SK-N-SH (cell line): ENCODE results near the gene HOXA6. TPM values are rescaled to one million over a fixed set of nuclear protein-coding genes. Genes with fewer than 3 reads are reported as not detected.

Experiments used
- CTCF ChIA-PET: fragments of 300-600, 350-600 bp; formaldehyde crosslinking; extraction: SDS; loops from one replicate; lab custom pipeline; 2021; lab: Yijun Ruan, JAX
- POLR2A ChIA-PET: fragments of 350-600 bp; sonication (Branson Sonifier 250); formaldehyde crosslinking; extraction: SDS; loops from one replicate; lab custom pipeline; 2020; ENCODE audit warnings: antibody characterized with exemption, inconsistent platforms; lab: Yijun Ruan, JAX
- DNase-seq: peaks from one replicate; pipeline ENCODE4 v3.0.0; 2012
- H2AFZ ChIP-seq: fragments of 200-600 bp; sonication (generic); 2 replicates; pipeline ENCODE4 v1.8.1; 2016; ENCODE audit warnings: antibody characterized with exemption, mild to moderate bottlenecking, low read depth
- H3F3A ChIP-seq: fragments of 200-600 bp; sonication (generic); replicated peaks from 2 replicates; pipeline ENCODE3; 2016; ENCODE audit warnings: antibody characterized with exemption, mild to moderate bottlenecking; ENCODE audit not compliant: insufficient read depth
- H3K27ac ChIP-seq, 2 experiments: fragments of 200-500 bp in 1 of 2; fragments of 200-600 bp in 1 of 2; sonication (Bioruptor generic) in 1 of 2; sonication (generic), shearing (Covaris generic) in 1 of 2; 2 replicates each; pipeline versions ENCODE4 v1.5.1 to v1.6.1; 2014 to 2016; ENCODE audit warnings: low read depth in 2 of 2, inconsistent platforms in 1 of 2, low read length in 1 of 2, mild to moderate bottlenecking in 1 of 2, mixed read lengths in 1 of 2
- H3K27me3 ChIP-seq: fragments of 200-600 bp; sonication (generic), shearing (Covaris generic); 2 replicates; pipeline ENCODE4 v1.6.1; 2016; ENCODE audit warnings: mixed run types; ENCODE audit not compliant: insufficient read depth
- H3K36me3 ChIP-seq, 2 experiments: fragments of 200-500 bp in 1 of 2; fragments of 200-600 bp in 1 of 2; sonication (Bioruptor generic) in 1 of 2; sonication (generic) in 1 of 2; replicated peaks in 1 of 2; 2 replicates each; pipeline versions ENCODE3 to v1.5.1; 2014 to 2016; ENCODE audit warnings: low read length in 1 of 2, mild to moderate bottlenecking in 1 of 2; ENCODE audit not compliant: insufficient read depth in 2 of 2, control insufficient read depth in 1 of 2
- H3K4me1 ChIP-seq, 2 experiments: fragments of 200-500 bp in 1 of 2; fragments of 200-600 bp in 1 of 2; sonication (Bioruptor generic) in 1 of 2; sonication (generic), shearing (Covaris generic) in 1 of 2; 2 replicates each; pipeline versions ENCODE4 v1.5.1 to v1.6.1; 2014 to 2016; ENCODE audit warnings: low read depth in 1 of 2, low read length in 1 of 2, mixed run types in 1 of 2; ENCODE audit not compliant: insufficient read depth in 2 of 2, control insufficient read depth in 1 of 2
- H3K4me2 ChIP-seq: fragments of 200-600 bp; sonication (generic), shearing (Covaris generic); 2 replicates; pipeline ENCODE4 v1.6.1; 2017; ENCODE audit warnings: mixed run types
- H3K4me3 ChIP-seq, 2 experiments: fragments of 200-500 bp in 1 of 2; fragments of 200-600 bp in 1 of 2; sonication (Bioruptor generic) in 1 of 2; sonication (generic), shearing (Covaris generic) in 1 of 2; 2 replicates each; pipeline versions ENCODE4 v1.5.1 to v1.8.1; 2014 to 2016; ENCODE audit warnings: low read depth in 2 of 2, inconsistent platforms in 1 of 2, low read length in 1 of 2, mild to moderate bottlenecking in 1 of 2, mixed read lengths in 1 of 2, moderate library complexity in 1 of 2
- H3K79me2 ChIP-seq: fragments of 200-600 bp; sonication (generic); 2 replicates; pipeline ENCODE4 v1.8.1; 2017; ENCODE audit warnings: mild to moderate bottlenecking; ENCODE audit not compliant: insufficient read depth
- H3K9ac ChIP-seq: fragments of 200-600 bp; sonication (generic); 2 replicates; pipeline ENCODE4 v1.6.1; 2017; ENCODE audit warnings: mixed run types
- H3K9me2 ChIP-seq: fragments of 200-600 bp; sonication (generic); 2 replicates; pipeline ENCODE4 v1.6.1; 2017; ENCODE audit warnings: mixed run types
- H3K9me3 ChIP-seq: fragments of 200-600 bp; sonication (generic); 2 replicates; pipeline ENCODE4 v1.6.1; 2017; ENCODE audit warnings: mixed run types, mild to moderate bottlenecking, moderate library complexity
- H4K20me1 ChIP-seq: fragments of 200-600 bp; sonication (generic); 2 replicates; pipeline ENCODE4 v1.6.1; 2017; ENCODE audit warnings: mild to moderate bottlenecking, mixed run types; ENCODE audit not compliant: insufficient read depth
- ELF1 ChIP-seq: IDR thresholded peaks from 2 replicates; pipeline ENCODE4 v1.4.0; 2012
- EZH2phosphoT487 ChIP-seq: fragments of 200-600 bp; sonication (generic); IDR thresholded peaks from 2 replicates; pipeline ENCODE4 v1.6.1; 2017; ENCODE audit warnings: low read depth, mixed run types, mild to moderate bottlenecking, antibody characterized with exemption, moderate library complexity, borderline replicate concordance
- FOSL2 ChIP-seq: IDR thresholded peaks from 2 replicates; pipeline ENCODE4 v1.4.0; 2012; ENCODE audit warnings: low read depth, mild to moderate bottlenecking, moderate library complexity, borderline replicate concordance
- FOXJ3 ChIP-seq: sonication (generic); formaldehyde crosslinking; IDR thresholded peaks from 2 replicates; pipeline ENCODE4 v1.5.1; 2020; ENCODE audit warnings: mild to moderate bottlenecking, missing genetic modification reagents
- GABPA ChIP-seq: IDR thresholded peaks from 2 replicates; pipeline ENCODE4 v1.4.0; 2012; ENCODE audit warnings: low read depth, mild to moderate bottlenecking
- MEF2A ChIP-seq: IDR thresholded peaks from 2 replicates; pipeline ENCODE4 v1.4.0; 2012; ENCODE audit warnings: low read depth, borderline replicate concordance
- MXI1 ChIP-seq: IDR thresholded peaks from 2 replicates; pipeline ENCODE4 v1.6.1; 2012; ENCODE audit warnings: mild to moderate bottlenecking, low read depth, low read length, improper control_type of control experiment
- NFIC ChIP-seq: IDR thresholded peaks from 2 replicates; pipeline ENCODE4 v1.4.0; 2012; ENCODE audit warnings: borderline replicate concordance
- RCOR1 ChIP-seq: fragments of 150-350 bp; IDR thresholded peaks from 2 replicates; pipeline ENCODE4 v1.6.1; 2017; ENCODE audit warnings: antibody characterized with exemption, low read length
- RFX5 ChIP-seq: IDR thresholded peaks from 2 replicates; pipeline ENCODE4 v1.6.1; 2012; ENCODE audit warnings: mild to moderate bottlenecking, improper control_type of control experiment, low read length
- SMC3 ChIP-seq: IDR thresholded peaks from 2 replicates; pipeline ENCODE4 v1.6.1; 2012; ENCODE audit warnings: low read depth, low read length, improper control_type of control experiment
- YY1 ChIP-seq: IDR thresholded peaks from 2 replicates; pipeline ENCODE4 v1.4.0; 2012; ENCODE audit warnings: low read depth, mild to moderate bottlenecking
- WGBS: methylation state at CpG from one replicate; pipeline ENCODE4 v1.1.6; 2017; ENCODE audit warnings: low lambda C conversion rate; 5-methylcytosine and 5-hydroxymethylcytosine counted together
- polyA plus RNA-seq, 3 experiments: library from polyadenylated mRNA; depleted of rRNA; stranded (reverse); fragments of >200 nt; gene quantifications; 2 replicates each; pipeline ENCODE4 v1.2.3, GENCODE V29; 2012
- TF ChIP-seq, protein P1 (sequence below): fragments of 200-600 bp; sonication (generic); IDR thresholded peaks from 2 replicates; pipeline ENCODE4 v1.6.1; 2017; ENCODE audit warnings: antibody characterized with exemption, mild to moderate bottlenecking, moderate library complexity
- TF ChIP-seq, protein P2 (sequence below): IDR thresholded peaks from 2 replicates; pipeline ENCODE4 v1.4.0; 2012; ENCODE audit warnings: low read depth, borderline replicate concordance
- TF ChIP-seq, protein P3 (sequence below): IDR thresholded peaks from 2 replicates; pipeline ENCODE4 v1.6.1; 2012; ENCODE audit warnings: mild to moderate bottlenecking, low read depth, low read length, moderate library complexity

Gene HOXA6
- polyA plus RNA-seq, 1 of the 3 experiments (the other 2 are of a cell fraction), result not detected

DNA sequence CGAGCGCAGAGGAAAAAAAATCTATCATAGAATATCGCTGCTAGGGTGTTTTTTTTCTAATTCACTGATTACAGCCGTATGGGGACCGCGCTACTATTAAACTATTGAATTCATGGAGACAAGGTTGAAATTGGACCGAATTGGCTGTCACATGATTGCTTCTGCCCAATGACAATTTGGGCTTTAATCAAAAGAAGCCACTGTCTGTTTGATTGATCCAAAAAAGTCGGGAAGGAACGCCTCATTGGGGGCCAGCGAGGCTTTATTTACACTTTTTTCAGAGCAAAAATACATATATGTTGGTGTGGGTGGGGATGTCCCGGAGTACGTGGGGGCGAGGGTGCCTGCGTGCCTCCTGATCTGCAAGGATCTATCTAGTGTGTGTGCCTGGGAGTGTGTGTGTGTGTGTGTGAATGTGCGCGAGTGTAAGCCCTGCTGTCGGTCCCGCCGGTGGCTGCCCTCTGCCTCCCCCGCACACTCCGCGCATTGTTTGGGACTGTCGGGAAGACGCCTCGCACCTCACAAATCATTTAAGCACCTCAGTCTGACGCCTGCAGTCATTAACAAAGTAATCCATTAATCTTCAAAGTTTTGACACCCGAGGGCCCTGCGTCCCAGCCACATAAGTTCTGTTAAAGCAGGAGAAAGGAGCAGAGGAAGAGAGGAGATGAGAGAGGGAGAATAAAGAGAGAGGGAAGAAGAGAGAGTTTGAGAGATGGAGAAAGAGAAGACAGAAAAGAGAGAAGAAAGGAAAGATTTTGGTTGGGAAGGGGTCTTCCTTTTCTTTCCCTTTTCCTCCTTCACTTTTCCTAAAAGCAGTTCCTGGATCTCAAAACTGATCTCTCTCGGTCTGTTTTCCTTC lies 44.8 kb downstream of the HOXA6 start, which contains the start of gene HOXA2:
Gene HOXA2, minus strand, starts transcription at position 103 of the 862 bp plus-strand sequence. CDS start 183 bp downstream, outside the sequence.
- DNase-seq, result no peak
- H3K4me2 ChIP-seq, result peak within 1 kb of the TSS; percentile 65; the same call in 1 of the 2 replicates
- CTCF ChIA-PET, result no interaction called here
- POLR2A ChIA-PET, result no interaction called here
- no peak within 1 kb of the TSS for H3K4me3 ChIP-seq
- H3K9me2 ChIP-seq, result no peaks in the 10 kb centered on the region
- TF ChIP-seq MXI1, result no peak
- no peak for TF ChIP-seq RFX5
- no peak for TF ChIP-seq FOSL2
- TF ChIP-seq, protein P1, sequence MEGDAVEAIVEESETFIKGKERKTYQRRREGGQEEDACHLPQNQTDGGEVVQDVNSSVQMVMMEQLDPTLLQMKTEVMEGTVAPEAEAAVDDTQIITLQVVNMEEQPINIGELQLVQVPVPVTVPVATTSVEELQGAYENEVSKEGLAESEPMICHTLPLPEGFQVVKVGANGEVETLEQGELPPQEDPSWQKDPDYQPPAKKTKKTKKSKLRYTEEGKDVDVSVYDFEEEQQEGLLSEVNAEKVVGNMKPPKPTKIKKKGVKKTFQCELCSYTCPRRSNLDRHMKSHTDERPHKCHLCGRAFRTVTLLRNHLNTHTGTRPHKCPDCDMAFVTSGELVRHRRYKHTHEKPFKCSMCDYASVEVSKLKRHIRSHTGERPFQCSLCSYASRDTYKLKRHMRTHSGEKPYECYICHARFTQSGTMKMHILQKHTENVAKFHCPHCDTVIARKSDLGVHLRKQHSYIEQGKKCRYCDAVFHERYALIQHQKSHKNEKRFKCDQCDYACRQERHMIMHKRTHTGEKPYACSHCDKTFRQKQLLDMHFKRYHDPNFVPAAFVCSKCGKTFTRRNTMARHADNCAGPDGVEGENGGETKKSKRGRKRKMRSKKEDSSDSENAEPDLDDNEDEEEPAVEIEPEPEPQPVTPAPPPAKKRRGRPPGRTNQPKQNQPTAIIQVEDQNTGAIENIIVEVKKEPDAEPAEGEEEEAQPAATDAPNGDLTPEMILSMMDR, result no peak
- TF ChIP-seq GABPA, result no peak
- TF ChIP-seq FOXJ3 (CRISPR knock-in tag), result no peak
- no peak for TF ChIP-seq SMC3
- no peak for TF ChIP-seq RCOR1
- TF ChIP-seq ELF1, result no peak
- H3K9ac ChIP-seq, result no peak within 1 kb of the TSS
- H3K9me3 ChIP-seq, result no peaks in the 10 kb centered on the region
- H2AFZ ChIP-seq, result no peak within 1 kb of the TSS; the same call in 1 of the 2 replicates
- no peaks in the 10 kb centered on the region for H3F3A ChIP-seq
- no peaks in the 10 kb centered on the region for H4K20me1 ChIP-seq
- no peaks in the 10 kb centered on the region for H3K36me3 ChIP-seq
- WGBS, result 21% methylated on average over 29 of the region's 29 CpGs
- no peak within 1 kb of the TSS for H3K27ac ChIP-seq
- H3K79me2 ChIP-seq, result no peaks in the 10 kb centered on the region
- peaks cover 100% of the 10 kb centered on the region for H3K27me3 ChIP-seq
- H3K4me1 ChIP-seq, result no peaks in the 10 kb centered on the region; a peak in 1 of 4 replicates

DNA sequence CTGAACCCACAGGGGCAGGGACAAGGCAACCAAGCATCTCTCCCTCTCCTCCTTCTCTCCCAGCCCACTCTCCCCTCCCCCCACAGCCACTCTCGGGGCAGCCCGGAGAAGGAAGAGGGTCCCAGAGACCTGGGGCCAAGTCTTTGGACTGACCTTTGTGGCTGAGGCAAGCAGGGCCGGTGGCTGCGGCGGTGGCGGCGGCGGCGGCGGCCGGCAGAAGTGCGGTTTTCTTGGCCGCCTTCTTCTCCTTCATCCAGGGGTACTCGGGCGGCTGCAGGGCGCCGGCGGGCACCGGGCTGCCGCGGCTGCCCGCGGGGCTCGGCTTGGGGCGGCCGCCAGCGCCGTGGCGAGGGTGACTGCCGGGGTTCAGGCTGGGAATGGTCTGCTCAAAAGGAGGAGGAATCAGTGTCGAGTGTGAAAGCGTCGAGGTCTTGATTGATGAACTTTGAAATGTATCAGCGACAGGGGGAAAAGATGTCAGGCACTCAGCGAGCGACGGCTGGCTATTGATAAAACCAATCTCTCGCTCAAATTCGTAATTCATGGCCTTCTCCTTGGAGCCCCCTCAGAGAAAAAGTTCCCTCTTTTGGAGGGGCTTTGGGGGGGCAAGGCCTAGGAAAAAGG lies 45.5 kb downstream of the HOXA6 start:
- no peaks in the 10 kb centered on the region for H3K36me3 ChIP-seq
- no peaks in the 10 kb centered on the region for H3K9me2 ChIP-seq
- no peak overlapping the region for H3K4me2 ChIP-seq
- no peaks in the 10 kb centered on the region; a peak in 1 of 4 replicates for H3K4me1 ChIP-seq
- CTCF ChIA-PET, result interaction anchor here (1.1 kb wide), 1 partner anchor 11 kb away, joined by 3 read pairs; no protein-coding TSS in a partner anchor
- no peak overlapping the region for H3K9ac ChIP-seq
- no peaks in the 10 kb centered on the region for H3K9me3 ChIP-seq
- H2AFZ ChIP-seq, result no peak overlapping the region
- H3F3A ChIP-seq, result no peaks in the 10 kb centered on the region
- no peak overlapping the region for H3K27ac ChIP-seq
- H3K4me3 ChIP-seq, result no peak overlapping the region
- H3K79me2 ChIP-seq, result no peaks in the 10 kb centered on the region
- no peak for TF ChIP-seq MEF2A
- TF ChIP-seq, protein P2, sequence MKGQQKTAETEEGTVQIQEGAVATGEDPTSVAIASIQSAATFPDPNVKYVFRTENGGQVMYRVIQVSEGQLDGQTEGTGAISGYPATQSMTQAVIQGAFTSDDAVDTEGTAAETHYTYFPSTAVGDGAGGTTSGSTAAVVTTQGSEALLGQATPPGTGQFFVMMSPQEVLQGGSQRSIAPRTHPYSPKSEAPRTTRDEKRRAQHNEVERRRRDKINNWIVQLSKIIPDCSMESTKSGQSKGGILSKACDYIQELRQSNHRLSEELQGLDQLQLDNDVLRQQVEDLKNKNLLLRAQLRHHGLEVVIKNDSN, result no peak
- TF ChIP-seq YY1, result no peak
- TF ChIP-seq, protein P3, sequence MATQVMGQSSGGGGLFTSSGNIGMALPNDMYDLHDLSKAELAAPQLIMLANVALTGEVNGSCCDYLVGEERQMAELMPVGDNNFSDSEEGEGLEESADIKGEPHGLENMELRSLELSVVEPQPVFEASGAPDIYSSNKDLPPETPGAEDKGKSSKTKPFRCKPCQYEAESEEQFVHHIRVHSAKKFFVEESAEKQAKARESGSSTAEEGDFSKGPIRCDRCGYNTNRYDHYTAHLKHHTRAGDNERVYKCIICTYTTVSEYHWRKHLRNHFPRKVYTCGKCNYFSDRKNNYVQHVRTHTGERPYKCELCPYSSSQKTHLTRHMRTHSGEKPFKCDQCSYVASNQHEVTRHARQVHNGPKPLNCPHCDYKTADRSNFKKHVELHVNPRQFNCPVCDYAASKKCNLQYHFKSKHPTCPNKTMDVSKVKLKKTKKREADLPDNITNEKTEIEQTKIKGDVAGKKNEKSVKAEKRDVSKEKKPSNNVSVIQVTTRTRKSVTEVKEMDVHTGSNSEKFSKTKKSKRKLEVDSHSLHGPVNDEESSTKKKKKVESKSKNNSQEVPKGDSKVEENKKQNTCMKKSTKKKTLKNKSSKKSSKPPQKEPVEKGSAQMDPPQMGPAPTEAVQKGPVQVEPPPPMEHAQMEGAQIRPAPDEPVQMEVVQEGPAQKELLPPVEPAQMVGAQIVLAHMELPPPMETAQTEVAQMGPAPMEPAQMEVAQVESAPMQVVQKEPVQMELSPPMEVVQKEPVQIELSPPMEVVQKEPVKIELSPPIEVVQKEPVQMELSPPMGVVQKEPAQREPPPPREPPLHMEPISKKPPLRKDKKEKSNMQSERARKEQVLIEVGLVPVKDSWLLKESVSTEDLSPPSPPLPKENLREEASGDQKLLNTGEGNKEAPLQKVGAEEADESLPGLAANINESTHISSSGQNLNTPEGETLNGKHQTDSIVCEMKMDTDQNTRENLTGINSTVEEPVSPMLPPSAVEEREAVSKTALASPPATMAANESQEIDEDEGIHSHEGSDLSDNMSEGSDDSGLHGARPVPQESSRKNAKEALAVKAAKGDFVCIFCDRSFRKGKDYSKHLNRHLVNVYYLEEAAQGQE, result no peak
- TF ChIP-seq EZH2phosphoT487, result peak; percentile 57; the same call in 1 of the 2 replicates
- TF ChIP-seq NFIC, result no peak
- no peak for TF ChIP-seq FOSL2
- no peaks in the 10 kb centered on the region for H4K20me1 ChIP-seq
- POLR2A ChIA-PET, result no interaction called here
- H3K27me3 ChIP-seq, result peaks cover 100% of the 10 kb centered on the region
- WGBS, result 16% methylated on average over 33 of the region's 39 CpGs
- DNase-seq, result no peak
